Transverse colon (tissue), 4 donors: Measurements from ENCODE around the gene TMEM238. TPM values are rescaled to one million over a fixed set of nuclear protein-coding genes. Genes with fewer than 3 reads are reported as not detected.
A peak's percentile ranks its signal among the peaks of the same experiment; 100 is the strongest.

Experiments used
- DNase-seq: peaks from one replicate; pipeline ENCODE4 v3.0.0-alpha.2; 2019
- H3K27ac ChIP-seq, 4 donors: fragments of 200-600 bp; sonication (generic); 2 replicates each; pipeline ENCODE4 v1.5.1; 2016 to 2018; ENCODE audit warnings: inconsistent platforms in 4 of 4
- H3K27me3 ChIP-seq: fragments of 200-600 bp; sonication (generic); 2 replicates; pipeline ENCODE4 v1.5.1; 2017; ENCODE audit warnings: inconsistent platforms
- H3K36me3 ChIP-seq, 4 donors: fragments of 200-600 bp; sonication (generic); 2 replicates each; pipeline ENCODE4 v1.5.1; 2017 to 2019; ENCODE audit warnings: inconsistent platforms in 4 of 4
- H3K4me1 ChIP-seq, 4 donors: fragments of 200-600 bp; sonication (generic); 2 replicates each; pipeline ENCODE4 v1.5.1; 2017 to 2020; ENCODE audit warnings: inconsistent platforms in 4 of 4
- H3K4me3 ChIP-seq, 4 donors: fragments of 200-600 bp; sonication (generic); 1 replicate in 1 of 4; 2 replicates in 3 of 4; pipeline versions ENCODE4 v1.5.1 to v1.6.1; 2017 to 2019; ENCODE audit warnings: inconsistent platforms in 4 of 4
- H3K9me3 ChIP-seq, 2 donors: fragments of 200-600 bp; sonication (generic); 2 replicates each; pipeline ENCODE4 v1.5.1; 2017 to 2019; ENCODE audit warnings: inconsistent platforms in 2 of 2
- CTCF ChIP-seq, 5 experiments: fragments of 200-600 bp in 3 of 5; fragments of 450-650 bp in 2 of 5; sonication (generic) in 3 of 5; IDR thresholded peaks; 1 replicate in 2 of 5; 2 replicates in 3 of 5; pipeline ENCODE4 v1.5.1; 2016 to 2017; ENCODE audit warnings: antibody characterized with exemption in 5 of 5, inconsistent platforms in 3 of 5, mild to moderate bottlenecking in 2 of 5, moderate library complexity in 1 of 5
- EP300 ChIP-seq: sonication (generic); formaldehyde crosslinking; IDR thresholded peaks from one replicate; pipeline ENCODE4 v1.6.1; 2017; ENCODE audit warnings: antibody characterized with exemption, low read depth
- POLR2A ChIP-seq: fragments of 450-650 bp; IDR thresholded peaks from one replicate; pipeline ENCODE4 v1.6.1; 2016; ENCODE audit warnings: antibody characterized with exemption, mild to moderate bottlenecking, moderate library complexity
- POLR2AphosphoS5 ChIP-seq, 3 donors: sonication (generic); formaldehyde crosslinking; IDR thresholded peaks; one replicate each; pipeline ENCODE4 v1.6.1; 2016; ENCODE audit warnings: antibody characterized with exemption in 3 of 3
- WGBS, 2 donors: methylation state at CpG; one replicate each; pipeline ENCODE4 v1.1.5; 2018; ENCODE audit warnings: low coverage in 1 of 2; 5-methylcytosine and 5-hydroxymethylcytosine counted together
- in situ Hi-C, 4 donors: fragments of 200-750 bp; cut with MboI; loops; one replicate each; pipeline versions ENCODE4 v1.15.0 to v1.15.1; 2017; ENCODE audit warnings: low sequenced_read_pairs in 3 of 4, low pct_ligation_motif_present in 1 of 4, low pct_unique_long_range_greater_than_20kb in 1 of 4
- intact Hi-C: fragments of 100-400 bp; cut with DNase I; formaldehyde crosslinking; loops from one replicate; pipeline ENCODE4 v1.15.1; 2023; ENCODE audit warnings: low total_unique reads
- total RNA-seq, 4 donors: library from RNA; depleted of rRNA; stranded (reverse); fragments of >200 nt; gene quantifications; one replicate each; pipeline ENCODE4 v1.1.0, GENCODE V29; 2016

The TMEM238 gene
- total RNA-seq, 4 donors from 2014 or later, result 12.0 to 199 (median 42.5) TPM

- no peak for DNase-seq
- Histone ChIP-seq H3K4me1 (peaks cover 17 to 39% (median 19%) of the 10 kb centered on the region in 4 donors), H3K27me3 (peaks cover 63% of the 10 kb centered on the region), H3K36me3 (no peaks in the 10 kb centered on the region), H3K4me3 (no peak overlapping the region), H3K9me3 (no peaks in the 10 kb centered on the region), H3K27ac (no peak overlapping the region)
- in situ Hi-C loops (no loop called here), intact Hi-C loops (no loop called here)
- 27% methylated on average over 8 of the region's 13 CpGs; no CpG with 5 or more reads in 1 of the 2 donors for WGBS, 2 donors
- TF ChIP-seq POLR2AphosphoS5 (IDR thresholded peaks at IDR 0.05) (no peak), CTCF (IDR thresholded peaks at IDR 0.05) (no peak), POLR2A (no peak), EP300 (no peak)
These were observed 28.8 kb downstream of the TMEM238 start for GRCh38 chr19:55355213-55355821.

GRCh38 chr19:55354698-55355212 is 29.3 kb downstream of the TMEM238 start, which contains the start of gene COX6B2:
TSS of gene COX6B2 (minus strand) at chr19:55354719. CDS start at chr19:55354521, 198 bp downstream.
- H3K36me3 ChIP-seq, result no peaks in the 10 kb centered on the region
- 4% methylated on average over 18 of the region's 43 CpGs; no CpG with 5 or more reads in 1 of the 2 donors for WGBS, 2 donors
- in situ Hi-C loops (no loop called here), intact Hi-C loops (no loop called here)
- H3K4me3 ChIP-seq, result peak within 1 kb of the TSS; percentile 1 to 50 (median 27)
- peaks cover 63% of the 10 kb centered on the region for H3K27me3 ChIP-seq
- DNase-seq, result no peak
- H3K9me3 ChIP-seq, result no peaks in the 10 kb centered on the region
- H3K27ac ChIP-seq, result peak within 1 kb of the TSS in 3 of 4 donors; percentile 1 to 64 (median 50)
- TF ChIP-seq CTCF (IDR thresholded peaks at IDR 0.05) (no peak), EP300 (no peak), POLR2A (no peak), POLR2AphosphoS5 (IDR thresholded peaks at IDR 0.05) (no peak)
- peaks cover 17 to 39% (median 19%) of the 10 kb centered on the region in 4 donors for H3K4me1 ChIP-seq

- H3K4me3 ChIP-seq, result peak overlapping the region; percentile 1 to 50 (median 27)
- in situ Hi-C loops (no loop called here), intact Hi-C loops (no loop called here)
- H3K36me3 ChIP-seq, result no peaks in the 10 kb centered on the region
- peak overlapping the region in 3 of 4 donors; percentile 1 to 64 (median 50) for H3K27ac ChIP-seq
- no peak for TF ChIP-seq CTCF (IDR thresholded peaks at IDR 0.05)
- TF ChIP-seq POLR2A, result peak; percentile 55
- no peak for TF ChIP-seq EP300
- peak; percentile 41 to 61 (median 60) for TF ChIP-seq POLR2AphosphoS5 (IDR thresholded peaks at IDR 0.05)
- H3K9me3 ChIP-seq, result no peaks in the 10 kb centered on the region
- peak; percentile 86 for DNase-seq
- peaks cover 63% of the 10 kb centered on the region for H3K27me3 ChIP-seq
- WGBS, 2 donors, result 1% methylated on average over 30 of the region's 72 CpGs; no CpG with 5 or more reads in 1 of the 2 donors
- H3K4me1 ChIP-seq, result peaks cover 17 to 39% (median 19%) of the 10 kb centered on the region in 4 donors
These were observed 30.0 kb downstream of the TMEM238 start for GRCh38 chr19:55353803-55354697.

- Histone ChIP-seq H3K27ac (peak overlapping the region in 3 of 4 donors; percentile 1 to 64 (median 50)), H3K36me3 (no peaks in the 10 kb centered on the region), H3K27me3 (peaks cover 63% of the 10 kb centered on the region), H3K9me3 (no peaks in the 10 kb centered on the region), H3K4me1 (peaks cover 17 to 39% (median 19%) of the 10 kb centered on the region in 4 donors), H3K4me3 (peak overlapping the region; percentile 1 to 50 (median 27))
- intact Hi-C loops, result no loop called here
- in situ Hi-C loops, result no loop called here
- 5% methylated on average over 23 of the region's 24 CpGs; no CpG with 5 or more reads in 1 of the 2 donors for WGBS, 2 donors
- TF ChIP-seq POLR2A (no peak), POLR2AphosphoS5 (IDR thresholded peaks at IDR 0.05) (no peak), EP300 (no peak), CTCF (IDR thresholded peaks at IDR 0.05) (no peak)
- no peak for DNase-seq
These were observed 30.7 kb downstream of the TMEM238 start for GRCh38 chr19:55353356-55353802.
